Right atrium auricular region (tissue), 2 donors: ENCODE results near the gene STPG4. TPM values are rescaled to one million over a fixed set of nuclear protein-coding genes. Genes with fewer than 3 reads are reported as not detected.

Experiments used
- DNase-seq: peaks from one replicate; pipeline ENCODE4 v3.0.0-alpha.2; 2019; ENCODE audit warnings: low spot score
- H3K27ac ChIP-seq, 2 donors: fragments of 200-600 bp; sonication (generic); 1 replicate in 1 of 2; 2 replicates in 1 of 2; pipeline ENCODE4 v1.5.1; 2016 to 2019
- H3K27me3 ChIP-seq, 2 donors: fragments of 200-600 bp; sonication (generic); one replicate each; pipeline versions ENCODE4 v1.5.1 to v1.6.0; 2017 to 2019
- H3K36me3 ChIP-seq: fragments of 200-600 bp; sonication (generic); one replicate; pipeline ENCODE4 v1.5.1; 2016
- H3K4me1 ChIP-seq, 2 donors: fragments of 200-600 bp; sonication (generic); one replicate each; pipeline versions ENCODE4 v1.5.1 to v1.6.0; 2017 to 2019
- H3K4me3 ChIP-seq, 2 donors: fragments of 200-600 bp; sonication (generic); 1 replicate in 1 of 2; 2 replicates in 1 of 2; pipeline ENCODE4 v1.5.1; 2017 to 2019; ENCODE audit warnings: mild to moderate bottlenecking in 1 of 2, moderate library complexity in 1 of 2
- H3K9me3 ChIP-seq, 2 donors: fragments of 200-600 bp; sonication (generic); one replicate each; pipeline ENCODE4 v1.5.1; 2019
- CTCF ChIP-seq, 2 donors: fragments of 200-600 bp; sonication (generic); IDR thresholded peaks; one replicate each; pipeline ENCODE4 v1.5.1; 2019; ENCODE audit warnings: antibody characterized with exemption in 2 of 2
- total RNA-seq, 2 donors: library from RNA; depleted of rRNA; stranded (reverse); fragments of >200 nt; gene quantifications; one replicate each; pipeline ENCODE4 v1.1.0, GENCODE V29; 2016

STPG4 gene
- total RNA-seq, 2 donors from 2014 or later: not detected

- TF ChIP-seq CTCF (IDR thresholded peaks at IDR 0.05): no peak
- H3K4me1 ChIP-seq: peaks cover 0 to 73% of the 10 kb centered on the region in 2 donors
- DNase-seq: peak; percentile 52
These were observed 74.2 kb downstream of the STPG4 start for GRCh38 chr2:47080888-47081301.

GRCh38 chr2:47079515-47080412 lies 75.3 kb downstream of the STPG4 start:
- Histone ChIP-seq H3K4me3 (no peak overlapping the region), H3K36me3 (no peaks in the 10 kb centered on the region), H3K4me1 (peaks cover 0 to 75% of the 10 kb centered on the region in 2 donors), H3K9me3 (no peaks in the 10 kb centered on the region), H3K27ac (peak overlapping the region; percentile 36 to 68), H3K27me3 (no peaks in the 10 kb centered on the region)
- no peak for TF ChIP-seq CTCF (IDR thresholded peaks at IDR 0.05)
- peak; percentile 69 for DNase-seq

More at GRCh38 chr2:47080888-47081301, 74.2 kb downstream of the STPG4 start:
- H3K27me3 ChIP-seq: no peaks in the 10 kb centered on the region
- H3K9me3 ChIP-seq: no peaks in the 10 kb centered on the region
- no peaks in the 10 kb centered on the region for H3K36me3 ChIP-seq
- H3K27ac ChIP-seq: no peak overlapping the region
- no peak overlapping the region for H3K4me3 ChIP-seq

- no peaks in the 10 kb centered on the region for H3K27me3 ChIP-seq
- no peak overlapping the region for H3K4me3 ChIP-seq
- peak overlapping the region; percentile 36 to 68 for H3K27ac ChIP-seq
- TF ChIP-seq CTCF (IDR thresholded peaks at IDR 0.05): no peak
- H3K9me3 ChIP-seq: no peaks in the 10 kb centered on the region
- no peaks in the 10 kb centered on the region for H3K36me3 ChIP-seq
- H3K4me1 ChIP-seq: peaks cover 0 to 77% of the 10 kb centered on the region in 2 donors
- DNase-seq: no peak
These were observed 76.3 kb downstream of the STPG4 start for GRCh38 chr2:47078541-47079482.

GRCh38 chr2:47077442-47078117 lies 77.5 kb downstream of the STPG4 start:
- no peak for DNase-seq
- no peak overlapping the region for H3K4me3 ChIP-seq
- no peaks in the 10 kb centered on the region for H3K9me3 ChIP-seq
- H3K27me3 ChIP-seq: no peaks in the 10 kb centered on the region
- H3K4me1 ChIP-seq: peaks cover 0 to 77% of the 10 kb centered on the region in 2 donors
- peak overlapping the region; percentile 66 to 74 for H3K27ac ChIP-seq
- H3K36me3 ChIP-seq: no peaks in the 10 kb centered on the region
- TF ChIP-seq CTCF (IDR thresholded peaks at IDR 0.05): no peak
